Neuronal stem cell (in vitro differentiated cells): Measurements from ENCODE around the gene HOXB4.

Source experiments
- DNase-seq: peaks from one replicate; pipeline ENCODE4 v3.0.0-alpha.2; 2013; ENCODE audit warnings: low spot score
- H2AFZ ChIP-seq: one replicate; pipeline ENCODE4 v1.6.1; 2013; ENCODE audit warnings: mild to moderate bottlenecking, low read length, inconsistent platforms
- H2AK5ac ChIP-seq: 2 replicates; pipeline ENCODE4 v1.6.1; 2013; ENCODE audit warnings: low read depth, mild to moderate bottlenecking, inconsistent platforms, low read length, moderate library complexity, mixed read lengths
- H2BK120ac ChIP-seq: 2 replicates; pipeline ENCODE4 v1.6.1; 2013; ENCODE audit warnings: low read depth, mild to moderate bottlenecking, inconsistent platforms, low read length, moderate library complexity, mixed read lengths
- H2BK12ac ChIP-seq: one replicate; pipeline ENCODE4 v1.6.1; 2013; ENCODE audit warnings: low read length, inconsistent platforms
- H2BK15ac ChIP-seq: 2 replicates; pipeline ENCODE4 v1.6.1; 2013; ENCODE audit warnings: mild to moderate bottlenecking, low read length, inconsistent platforms, mixed read lengths
- H2BK5ac ChIP-seq: one replicate; pipeline ENCODE4 v1.6.1; 2013; ENCODE audit warnings: inconsistent platforms, mild to moderate bottlenecking, low read length, moderate library complexity
- H3K14ac ChIP-seq: one replicate; pipeline ENCODE4 v1.6.1; 2013; ENCODE audit warnings: low read length, inconsistent platforms
- H3K18ac ChIP-seq: 2 replicates; pipeline ENCODE4 v1.6.1; 2013; ENCODE audit warnings: low read length, inconsistent platforms
- H3K23ac ChIP-seq: 2 replicates; pipeline ENCODE4 v1.6.1; 2013; ENCODE audit warnings: low read depth, mild to moderate bottlenecking, mixed read lengths, low read length, inconsistent platforms; ENCODE audit not compliant: poor library complexity
- H3K27ac ChIP-seq: replicated peaks from 3 replicates; pipeline ENCODE4 v1.5.1; 2013; ENCODE audit warnings: low read length, inconsistent platforms
- H3K27me3 ChIP-seq, 3 experiments: 2 replicates each; pipeline ENCODE4 v1.6.1; 2013; ENCODE audit warnings: low read length in 3 of 3, mild to moderate bottlenecking in 2 of 3, inconsistent platforms in 1 of 3, low read depth in 1 of 3, mixed read lengths in 1 of 3, moderate library complexity in 1 of 3; ENCODE audit not compliant: control insufficient read depth in 3 of 3, insufficient read depth in 3 of 3
- H3K36me3 ChIP-seq, 2 donors: replicated peaks in 1 of 2; 2 replicates each; pipeline ENCODE4 v1.6.1; 2013; ENCODE audit warnings: low read length in 2 of 2; ENCODE audit not compliant: control insufficient read depth in 2 of 2, insufficient read depth in 2 of 2
- H3K4ac ChIP-seq: 2 replicates; pipeline ENCODE4 v1.6.1; 2013; ENCODE audit warnings: inconsistent platforms, mild to moderate bottlenecking, low read length, moderate library complexity
- H3K4me1 ChIP-seq, 2 donors: 1 replicate in 1 of 2; 2 replicates in 1 of 2; pipeline ENCODE4 v1.6.1; 2013; ENCODE audit warnings: low read length in 2 of 2, low read depth in 1 of 2; ENCODE audit not compliant: control insufficient read depth in 2 of 2, insufficient read depth in 1 of 2
- H3K4me2 ChIP-seq: one replicate; pipeline ENCODE4 v1.6.1; 2013; ENCODE audit warnings: mild to moderate bottlenecking, low read length, inconsistent platforms; ENCODE audit not compliant: insufficient read depth, poor library complexity, severe bottlenecking
- H3K4me3 ChIP-seq, 2 donors: 2 replicates each; pipeline ENCODE4 v1.5.1; 2013; ENCODE audit warnings: low read length in 2 of 2, mild to moderate bottlenecking in 2 of 2, inconsistent platforms in 1 of 2, moderate library complexity in 1 of 2
- H3K79me1 ChIP-seq: one replicate; pipeline ENCODE4 v1.6.1; 2013; ENCODE audit warnings: low read depth, mild to moderate bottlenecking, inconsistent platforms, low read length, moderate library complexity
- H3K9ac ChIP-seq: one replicate; pipeline ENCODE4 v1.6.1; 2013; ENCODE audit warnings: mild to moderate bottlenecking, low read depth, low read length, inconsistent platforms; ENCODE audit not compliant: poor library complexity
- H3K9me3 ChIP-seq, 2 donors: replicated peaks in 1 of 2; 2 replicates each; pipeline versions ENCODE3 to v1.6.1; 2013; ENCODE audit warnings: low read length in 2 of 2, mild to moderate bottlenecking in 2 of 2, inconsistent platforms in 1 of 2, low read depth in 1 of 2, mixed read lengths in 1 of 2, moderate library complexity in 1 of 2; ENCODE audit not compliant: control insufficient read depth in 2 of 2, insufficient read depth in 1 of 2
- H4K8ac ChIP-seq: one replicate; pipeline ENCODE4 v1.6.1; 2013; ENCODE audit warnings: low read depth, mild to moderate bottlenecking, inconsistent platforms, low read length, moderate library complexity
- H4K91ac ChIP-seq: one replicate; pipeline ENCODE4 v1.6.1; 2013; ENCODE audit warnings: low read length, low read depth, mild to moderate bottlenecking, inconsistent platforms; ENCODE audit not compliant: poor library complexity
- WGBS, 2 donors: extraction: QIAGEN DNeasy Blood & Tissue Kit; methylation state at CpG; one replicate each; pipeline ENCODE4 v1.1.7; 2013; ENCODE audit warnings: missing lambda C conversion rate in 2 of 2, mixed read lengths in 1 of 2; ENCODE audit not compliant: insufficient read length in 2 of 2, insufficient replicate concordance in 1 of 2; ENCODE audit errors: extremely low coverage in 2 of 2; 5-methylcytosine and 5-hydroxymethylcytosine counted together

Gene HOXB4

DNA sequence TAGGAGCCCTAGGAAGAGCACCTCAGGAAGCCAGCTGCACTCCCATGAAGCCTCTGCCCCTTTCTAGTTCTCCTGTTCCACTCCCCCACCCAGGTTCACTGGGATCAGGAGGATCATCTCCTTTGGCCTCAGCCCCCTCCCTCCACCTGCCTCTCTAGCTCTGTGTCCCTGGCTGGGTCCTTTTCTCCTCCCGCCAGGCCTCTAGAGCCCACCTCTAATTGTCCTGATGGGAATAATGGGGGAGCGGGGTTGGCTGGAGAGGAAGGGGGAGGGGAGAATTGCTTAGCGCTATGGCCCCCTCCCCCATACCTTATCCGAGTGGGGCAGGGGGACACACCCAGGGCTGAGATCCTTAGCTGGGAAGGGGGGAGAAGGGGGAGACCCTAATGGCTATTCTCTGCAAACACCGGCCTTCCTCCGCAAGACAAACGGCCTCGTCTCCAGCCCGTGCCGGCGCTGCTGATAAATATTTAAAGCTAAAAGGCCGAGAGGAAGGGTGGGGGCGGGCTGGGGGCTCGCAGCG is 31.7 kb upstream of the HOXB4 start:
- H3K4me3 ChIP-seq: no peak overlapping the region
- H3K4ac ChIP-seq: no peak overlapping the region
- peaks cover 5 to 14% of the 10 kb centered on the region in 2 donors for H3K9me3 ChIP-seq
- WGBS, 2 donors: no CpG with 5 or more reads among the region's 15 CpGs
- peak overlapping the region; percentile 87 for H2AFZ ChIP-seq
- H4K91ac ChIP-seq: no peak overlapping the region
- no peak overlapping the region for H3K27ac ChIP-seq
- H3K36me3 ChIP-seq: no peaks in the 10 kb centered on the region
- H4K8ac ChIP-seq: no peak overlapping the region
- H3K23ac ChIP-seq: peak overlapping the region; percentile 31
- no peak overlapping the region for H3K14ac ChIP-seq
- H2BK12ac ChIP-seq: no peak overlapping the region
- H2BK120ac ChIP-seq: no peak overlapping the region
- H2BK15ac ChIP-seq: no peak overlapping the region
- DNase-seq: no peak
- H2AK5ac ChIP-seq: no peak overlapping the region
- no peak overlapping the region for H3K18ac ChIP-seq
- no peak overlapping the region for H3K9ac ChIP-seq
- H3K27me3 ChIP-seq: peaks cover 74 to 98% (median 97%) of the 10 kb centered on the region in 3 experiments
- H3K4me2 ChIP-seq: no peak overlapping the region
- H3K79me1 ChIP-seq: no peaks in the 10 kb centered on the region
- H2BK5ac ChIP-seq: no peak overlapping the region
- H3K4me1 ChIP-seq: peaks cover 0 to 3% of the 10 kb centered on the region in 2 donors

DNA sequence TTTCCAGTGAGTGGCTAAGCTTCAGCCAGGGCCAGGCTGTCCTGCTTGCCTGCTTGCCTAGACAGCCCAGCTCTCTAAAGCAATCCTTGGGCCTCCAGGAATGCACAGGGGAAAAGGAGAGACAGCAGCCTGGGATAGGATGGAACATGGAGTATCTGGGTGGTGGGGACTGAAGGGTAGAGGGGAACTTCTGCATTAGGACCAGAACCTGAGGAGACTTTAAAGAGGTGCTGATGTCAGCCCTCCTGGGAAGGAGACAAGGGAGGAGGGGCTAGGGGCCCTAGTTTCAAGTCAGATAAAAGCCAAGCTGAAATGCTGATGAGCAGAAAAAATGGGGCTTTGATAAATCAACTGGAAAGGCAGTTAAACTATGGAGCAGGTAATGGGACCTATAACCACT is 30.9 kb upstream of the HOXB4 start:
- no peak overlapping the region for H2BK5ac ChIP-seq
- H2BK15ac ChIP-seq: no peak overlapping the region
- no peak overlapping the region for H3K27ac ChIP-seq
- no peaks in the 10 kb centered on the region for H3K79me1 ChIP-seq
- H3K18ac ChIP-seq: no peak overlapping the region
- H3K14ac ChIP-seq: no peak overlapping the region
- H2AFZ ChIP-seq: no peak overlapping the region
- no peak overlapping the region for H2BK12ac ChIP-seq
- H4K91ac ChIP-seq: no peak overlapping the region
- no peak overlapping the region for H3K23ac ChIP-seq
- H2BK120ac ChIP-seq: no peak overlapping the region
- no peak for DNase-seq
- peaks cover 74 to 98% (median 97%) of the 10 kb centered on the region in 3 experiments for H3K27me3 ChIP-seq
- peaks cover 0 to 3% of the 10 kb centered on the region in 2 donors for H3K4me1 ChIP-seq
- H2AK5ac ChIP-seq: no peak overlapping the region
- H3K4me2 ChIP-seq: no peak overlapping the region
- no peak overlapping the region for H3K9ac ChIP-seq
- no peak overlapping the region for H3K4me3 ChIP-seq
- no peaks in the 10 kb centered on the region for H3K36me3 ChIP-seq
- H4K8ac ChIP-seq: no peak overlapping the region
- no peak overlapping the region for H3K4ac ChIP-seq
- H3K9me3 ChIP-seq: peaks cover 8 to 14% of the 10 kb centered on the region in 2 donors

DNA sequence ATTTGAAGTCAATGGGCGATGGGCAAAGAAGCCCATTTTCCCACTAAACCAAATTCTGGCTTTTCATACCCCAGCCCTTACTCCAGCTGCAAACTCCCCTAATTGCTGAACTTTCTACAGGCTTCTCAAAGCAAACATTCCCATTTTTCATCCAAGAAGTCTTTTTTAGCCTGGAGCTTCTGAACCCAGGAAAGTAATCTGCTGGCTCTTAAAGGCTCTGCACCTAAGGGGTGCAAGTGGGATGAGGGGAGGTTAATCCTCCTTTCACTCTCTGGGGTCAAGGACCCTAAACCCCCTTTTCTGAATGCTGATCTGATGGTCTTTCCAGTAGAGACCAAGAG is 30.3 kb upstream of the HOXB4 start:
- no peak overlapping the region for H3K23ac ChIP-seq
- no peak overlapping the region for H3K4me3 ChIP-seq
- peaks cover 0 to 3% of the 10 kb centered on the region in 2 donors for H3K4me1 ChIP-seq
- H3K4ac ChIP-seq: no peak overlapping the region
- no peak overlapping the region for H3K18ac ChIP-seq
- no peak overlapping the region for H3K9ac ChIP-seq
- H2BK120ac ChIP-seq: no peak overlapping the region
- H4K91ac ChIP-seq: no peak overlapping the region
- H4K8ac ChIP-seq: no peak overlapping the region
- no peak overlapping the region for H3K14ac ChIP-seq
- H2BK5ac ChIP-seq: no peak overlapping the region
- whole genome bisulfite sequencing, 2 donors: no CpG with 5 or more reads among the region's 1 CpG
- H3K27ac ChIP-seq: no peak overlapping the region
- DNase-seq: no peak
- H3K9me3 ChIP-seq: peaks cover 8 to 15% of the 10 kb centered on the region in 2 donors
- no peak overlapping the region for H2AK5ac ChIP-seq
- H2AFZ ChIP-seq: no peak overlapping the region
- no peak overlapping the region for H2BK15ac ChIP-seq
- H3K36me3 ChIP-seq: no peaks in the 10 kb centered on the region
- no peaks in the 10 kb centered on the region for H3K79me1 ChIP-seq
- H2BK12ac ChIP-seq: no peak overlapping the region
- H3K4me2 ChIP-seq: no peak overlapping the region
- H3K27me3 ChIP-seq: peaks cover 73 to 98% (median 97%) of the 10 kb centered on the region in 3 experiments

DNA sequence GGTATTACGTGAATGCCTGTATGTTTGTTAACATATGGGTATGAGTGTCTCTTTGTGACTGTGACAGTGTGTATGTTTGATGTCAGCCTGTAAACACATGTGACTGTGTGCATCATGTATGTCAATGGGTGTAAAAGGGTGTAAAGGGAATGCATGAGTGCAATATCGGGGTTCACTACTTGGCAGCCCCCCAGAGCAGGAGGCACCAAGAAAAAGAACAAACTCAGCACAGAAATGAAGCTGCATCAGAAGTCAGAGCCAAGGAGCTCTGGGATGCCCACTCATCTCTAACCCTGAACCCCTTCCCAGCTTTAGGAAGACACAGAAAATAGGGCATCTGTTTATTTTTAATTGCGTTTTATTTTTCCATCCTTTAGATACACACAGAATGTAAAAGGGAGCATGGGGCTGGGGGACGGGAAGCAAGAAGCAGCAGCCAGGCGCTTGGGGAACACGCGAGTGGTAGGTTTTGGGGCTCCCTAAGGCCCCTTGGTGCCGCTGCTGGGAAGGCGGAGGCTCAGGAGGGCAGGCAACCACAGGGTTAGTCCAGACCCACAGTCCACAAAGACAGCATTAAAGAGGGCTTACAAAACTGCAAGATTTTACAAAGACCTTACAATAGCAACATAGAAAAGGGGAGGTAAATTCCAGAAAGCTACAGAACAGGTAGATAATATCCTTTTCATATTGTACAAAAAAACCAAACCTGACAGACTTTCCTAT is 28.9 kb upstream of the HOXB4 start:
- Histone ChIP-seq H3K79me1 (no peaks in the 10 kb centered on the region), H3K9me3 (peaks cover 8 to 16% of the 10 kb centered on the region in 2 donors), H2AK5ac (no peak overlapping the region), H3K4ac (no peak overlapping the region), H2BK15ac (no peak overlapping the region), H2AFZ (no peak overlapping the region), H3K14ac (no peak overlapping the region), H4K91ac (no peak overlapping the region), H2BK12ac (no peak overlapping the region), H3K23ac (no peak overlapping the region), H3K4me2 (no peak overlapping the region), H3K36me3 (no peaks in the 10 kb centered on the region), H3K9ac (no peak overlapping the region), H2BK5ac (no peak overlapping the region), H3K4me1 (no peaks in the 10 kb centered on the region), H3K4me3 (no peak overlapping the region), H4K8ac (no peak overlapping the region), H3K27ac (no peak overlapping the region), H3K27me3 (peaks cover 69 to 99% (median 97%) of the 10 kb centered on the region in 3 experiments), H3K18ac (no peak overlapping the region), H2BK120ac (no peak overlapping the region)
- no CpG with 5 or more reads among the region's 9 CpGs for WGBS, 2 donors
- no peak for DNase-seq
